Measurements from ENCODE around the gene STX8.

Gene STX8

GRCh38 chr17:9230346-9230745 is 345.3 kb downstream of the STX8 start:
- in situ Hi-C loops (cut with MboI; ENCODE audit: low sequenced_read_pairs, unreplicated experiment), result no loop called here

GRCh38 chr17:9229826-9230201 is 345.8 kb downstream of the STX8 start:
- no peak for DNase-seq (ENCODE audit: low spot score)
- in situ Hi-C loops (cut with MboI; ENCODE audit: low sequenced_read_pairs, unreplicated experiment), result no loop called here
- TF ChIP-seq, protein P1, sequence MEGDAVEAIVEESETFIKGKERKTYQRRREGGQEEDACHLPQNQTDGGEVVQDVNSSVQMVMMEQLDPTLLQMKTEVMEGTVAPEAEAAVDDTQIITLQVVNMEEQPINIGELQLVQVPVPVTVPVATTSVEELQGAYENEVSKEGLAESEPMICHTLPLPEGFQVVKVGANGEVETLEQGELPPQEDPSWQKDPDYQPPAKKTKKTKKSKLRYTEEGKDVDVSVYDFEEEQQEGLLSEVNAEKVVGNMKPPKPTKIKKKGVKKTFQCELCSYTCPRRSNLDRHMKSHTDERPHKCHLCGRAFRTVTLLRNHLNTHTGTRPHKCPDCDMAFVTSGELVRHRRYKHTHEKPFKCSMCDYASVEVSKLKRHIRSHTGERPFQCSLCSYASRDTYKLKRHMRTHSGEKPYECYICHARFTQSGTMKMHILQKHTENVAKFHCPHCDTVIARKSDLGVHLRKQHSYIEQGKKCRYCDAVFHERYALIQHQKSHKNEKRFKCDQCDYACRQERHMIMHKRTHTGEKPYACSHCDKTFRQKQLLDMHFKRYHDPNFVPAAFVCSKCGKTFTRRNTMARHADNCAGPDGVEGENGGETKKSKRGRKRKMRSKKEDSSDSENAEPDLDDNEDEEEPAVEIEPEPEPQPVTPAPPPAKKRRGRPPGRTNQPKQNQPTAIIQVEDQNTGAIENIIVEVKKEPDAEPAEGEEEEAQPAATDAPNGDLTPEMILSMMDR (IDR thresholded peaks at IDR 0.05; ENCODE audit: borderline replicate concordance, control extremely low read depth, extremely low read depth, insufficient read depth, missing control alignments), result no peak

More at GRCh38 chr17:9230346-9230745, 345.3 kb downstream of the STX8 start:
- TF ChIP-seq, protein P1 (IDR thresholded peaks at IDR 0.05; ENCODE audit: borderline replicate concordance, control extremely low read depth, extremely low read depth, insufficient read depth, missing control alignments), result no peak
- no peak for DNase-seq (ENCODE audit: low spot score)

DNA sequence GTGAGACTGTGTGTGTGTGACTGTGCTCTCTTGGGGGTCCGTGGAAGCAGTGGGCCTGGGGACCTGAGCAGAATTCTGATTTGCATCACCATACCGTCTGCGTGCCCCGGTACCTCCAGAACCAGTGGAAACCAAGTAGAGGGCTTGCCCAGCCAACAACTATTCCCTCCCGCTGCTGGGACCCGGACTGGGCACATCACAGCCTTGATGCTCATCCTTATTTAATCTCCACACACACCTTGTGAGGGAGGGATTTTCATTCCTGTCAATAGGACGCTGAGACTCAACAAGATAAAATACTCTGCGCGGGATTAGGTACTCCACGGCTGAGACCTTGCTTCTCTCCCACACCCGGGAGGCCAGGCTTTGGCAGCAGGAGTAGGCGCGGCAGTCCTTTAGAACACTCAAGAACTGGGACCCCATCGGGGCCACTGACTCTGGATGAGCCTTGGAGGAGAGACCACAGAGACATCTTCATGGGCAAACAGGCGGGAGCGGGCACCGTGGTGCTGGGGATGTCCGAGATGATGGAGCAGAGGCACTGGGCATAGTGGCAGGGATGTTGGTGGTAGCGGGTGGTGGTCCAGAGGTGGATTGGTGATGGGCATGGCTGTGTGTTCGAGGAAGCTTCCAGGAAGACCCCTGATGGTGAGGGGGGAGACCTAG is 346.3 kb downstream of the STX8 start:
- in situ Hi-C loops (cut with MboI; ENCODE audit: low sequenced_read_pairs, unreplicated experiment), result no loop called here
- TF ChIP-seq, protein P1 (IDR thresholded peaks at IDR 0.05; ENCODE audit: borderline replicate concordance, control extremely low read depth, extremely low read depth, insufficient read depth, missing control alignments), result no peak
- no peak for DNase-seq (ENCODE audit: low spot score)

DNA sequence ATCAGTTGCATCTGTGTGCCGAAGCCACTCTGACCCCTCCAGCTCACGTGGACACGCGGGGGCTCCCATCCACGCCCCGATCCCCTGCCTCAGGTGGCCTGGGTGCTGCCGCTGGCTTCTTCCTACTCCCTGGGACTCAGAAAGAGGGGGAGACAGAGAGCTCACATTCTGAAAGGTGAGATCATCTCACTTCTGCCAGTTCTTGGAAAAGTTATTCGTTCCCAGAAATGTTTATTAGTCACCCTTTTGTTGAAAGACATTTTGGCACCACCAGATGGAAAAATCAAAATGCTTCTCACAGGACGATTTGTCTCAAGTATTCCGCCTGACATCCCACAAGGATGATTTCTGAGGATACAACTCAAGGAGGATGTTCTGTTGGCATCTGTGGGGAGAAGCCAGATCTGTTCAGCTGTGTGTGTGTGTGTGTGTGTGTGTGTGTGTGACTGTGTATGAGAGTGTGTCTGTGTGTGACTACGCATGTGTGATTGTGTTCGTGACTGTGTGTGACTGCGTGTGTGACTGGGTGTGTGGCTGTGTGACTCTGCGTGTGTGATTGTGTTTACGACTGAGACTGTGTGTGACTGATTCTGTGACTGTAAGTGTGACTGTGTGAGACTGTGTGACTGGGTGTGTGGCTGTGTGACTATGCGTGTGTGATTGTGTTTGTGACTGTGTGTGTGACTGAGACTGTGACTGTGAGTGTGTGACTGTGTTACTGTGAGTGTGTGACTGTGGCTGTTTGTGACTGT is 347.0 kb downstream of the STX8 start:
- TF ChIP-seq, protein P1 (IDR thresholded peaks at IDR 0.05; ENCODE audit: borderline replicate concordance, control extremely low read depth, extremely low read depth, insufficient read depth, missing control alignments), result no peak
- DNase-seq (ENCODE audit: low spot score), result no peak
- in situ Hi-C loops (cut with MboI; ENCODE audit: low sequenced_read_pairs, unreplicated experiment), result no loop called here

DNA sequence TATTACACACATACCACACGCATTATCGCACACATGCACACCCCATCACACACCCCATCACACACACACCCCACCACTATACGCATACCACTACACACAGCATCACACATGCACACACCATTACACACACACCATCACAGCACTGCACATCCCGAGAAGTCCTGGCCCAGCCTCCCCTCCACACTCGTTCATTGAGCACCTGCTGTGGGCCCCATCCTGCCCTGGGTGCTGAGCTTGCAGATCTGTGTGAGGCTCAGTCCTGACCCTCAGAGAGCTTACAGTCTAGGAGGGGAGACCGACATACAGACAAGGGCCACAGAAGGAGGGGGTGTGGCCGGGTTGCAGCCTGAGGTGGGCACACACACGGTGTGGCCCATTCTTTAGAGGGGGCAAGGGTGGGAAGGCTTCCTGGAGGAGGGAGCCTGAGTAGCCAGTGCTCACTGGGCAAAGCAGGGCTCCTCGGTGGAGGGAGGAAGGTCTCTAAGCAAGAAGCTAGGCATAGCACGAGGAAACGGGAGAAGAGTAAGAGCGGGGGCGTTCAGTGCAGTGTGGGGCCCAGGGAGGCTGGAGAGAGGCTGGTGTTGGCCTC is 347.7 kb downstream of the STX8 start:
- in situ Hi-C loops (cut with MboI; ENCODE audit: low sequenced_read_pairs, unreplicated experiment), result no loop called here
- no peak for DNase-seq (ENCODE audit: low spot score)
- TF ChIP-seq, protein P1 (IDR thresholded peaks at IDR 0.05; ENCODE audit: borderline replicate concordance, control extremely low read depth, extremely low read depth, insufficient read depth, missing control alignments), result no peak

DNA sequence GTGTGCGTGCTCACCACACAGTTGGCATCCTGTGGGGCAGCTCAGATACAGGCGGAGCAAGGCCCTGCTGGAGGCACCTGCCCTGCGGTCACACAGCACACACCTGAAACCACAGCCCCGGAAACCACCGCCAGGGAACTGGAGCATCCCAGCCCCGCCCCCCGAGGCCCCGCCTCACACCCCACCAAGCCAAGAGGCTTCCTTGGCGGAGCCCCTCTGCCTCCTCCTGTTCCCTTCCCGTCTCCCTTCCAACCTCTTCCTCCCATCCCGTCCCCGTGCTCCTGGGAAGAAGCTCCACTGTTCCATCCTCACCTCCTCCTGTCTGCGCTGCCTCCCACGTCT is 348.9 kb downstream of the STX8 start:
- in situ Hi-C loops (cut with MboI; ENCODE audit: low sequenced_read_pairs, unreplicated experiment), result no loop called here
- no peak for DNase-seq (ENCODE audit: low spot score)
- TF ChIP-seq, protein P1 (IDR thresholded peaks at IDR 0.05; ENCODE audit: borderline replicate concordance, control extremely low read depth, extremely low read depth, insufficient read depth, missing control alignments), result no peak
